ENCODE data around the gene CAB39. TPM values are rescaled to one million over a fixed set of nuclear protein-coding genes. Genes with fewer than 3 reads are reported as not detected.
"Not testable (repeated sequence)": the region's sequence is repeated elsewhere in the genome, so short reads cannot be mapped to it uniquely, and the experiment has no call there.

The CAB39 gene
- total RNA-seq, 1 experiment from 2014 or later = 91.7 TPM

DNA sequence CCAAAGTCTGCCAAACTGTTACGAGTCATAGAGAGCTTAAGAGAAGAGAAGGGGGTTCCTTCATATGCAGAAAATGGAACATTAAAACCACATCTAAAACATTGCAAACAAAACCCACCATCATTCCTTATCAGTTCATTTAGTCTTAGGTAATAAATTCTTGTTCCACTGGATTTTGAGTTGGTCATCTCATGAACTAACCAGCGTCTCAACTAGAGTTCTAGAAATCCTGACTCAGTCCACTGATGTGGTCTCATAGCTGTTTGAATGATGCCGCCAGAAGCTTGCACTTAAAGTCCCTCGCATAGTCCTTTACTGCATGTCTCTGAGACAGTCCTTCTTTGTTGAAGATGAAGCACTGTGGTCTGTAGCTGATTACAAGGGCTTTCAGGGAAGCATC lies 15.0 kb upstream of the CAB39 start:
- BruUV-seq (replicated peaks) = no TSS peak
- DNase-seq (ENCODE audit: unreplicated experiment) = no peak
- Mint-ChIP-seq H3K4me1 (ENCODE audit: insufficient read depth, unreplicated experiment) (peaks cover 21% of the 10 kb centered on the region), H3K9me3 (ENCODE audit: unreplicated experiment) (no peaks in the 10 kb centered on the region), H3K27ac (ENCODE audit: low read depth, unreplicated experiment) (no peak overlapping the region), H3K4me3 (ENCODE audit: unreplicated experiment) (no peak overlapping the region), H3K36me3 (ENCODE audit: insufficient read depth, unreplicated experiment) (peaks cover 5% of the 10 kb centered on the region), H3K27me3 (ENCODE audit: insufficient read depth, unreplicated experiment) (no peaks in the 10 kb centered on the region)
- ChIA-PET CTCF (interaction anchor here (1.0 kb wide), 1 partner anchor 15 kb away, joined by 5 read pairs; the partner anchor contains the start of gene CAB39), POLR2A (interaction anchor here (1.6 kb wide), 1 partner anchor 15 kb away, joined by 5 read pairs; the partner anchor contains the start of gene CAB39)
- intact Hi-C loops (cut with micrococcal nuclease) = no loop called here
- TF ChIP-seq, protein P1, sequence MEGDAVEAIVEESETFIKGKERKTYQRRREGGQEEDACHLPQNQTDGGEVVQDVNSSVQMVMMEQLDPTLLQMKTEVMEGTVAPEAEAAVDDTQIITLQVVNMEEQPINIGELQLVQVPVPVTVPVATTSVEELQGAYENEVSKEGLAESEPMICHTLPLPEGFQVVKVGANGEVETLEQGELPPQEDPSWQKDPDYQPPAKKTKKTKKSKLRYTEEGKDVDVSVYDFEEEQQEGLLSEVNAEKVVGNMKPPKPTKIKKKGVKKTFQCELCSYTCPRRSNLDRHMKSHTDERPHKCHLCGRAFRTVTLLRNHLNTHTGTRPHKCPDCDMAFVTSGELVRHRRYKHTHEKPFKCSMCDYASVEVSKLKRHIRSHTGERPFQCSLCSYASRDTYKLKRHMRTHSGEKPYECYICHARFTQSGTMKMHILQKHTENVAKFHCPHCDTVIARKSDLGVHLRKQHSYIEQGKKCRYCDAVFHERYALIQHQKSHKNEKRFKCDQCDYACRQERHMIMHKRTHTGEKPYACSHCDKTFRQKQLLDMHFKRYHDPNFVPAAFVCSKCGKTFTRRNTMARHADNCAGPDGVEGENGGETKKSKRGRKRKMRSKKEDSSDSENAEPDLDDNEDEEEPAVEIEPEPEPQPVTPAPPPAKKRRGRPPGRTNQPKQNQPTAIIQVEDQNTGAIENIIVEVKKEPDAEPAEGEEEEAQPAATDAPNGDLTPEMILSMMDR (IDR thresholded peaks at IDR 0.05; ENCODE audit: unreplicated experiment) = no peak

DNA sequence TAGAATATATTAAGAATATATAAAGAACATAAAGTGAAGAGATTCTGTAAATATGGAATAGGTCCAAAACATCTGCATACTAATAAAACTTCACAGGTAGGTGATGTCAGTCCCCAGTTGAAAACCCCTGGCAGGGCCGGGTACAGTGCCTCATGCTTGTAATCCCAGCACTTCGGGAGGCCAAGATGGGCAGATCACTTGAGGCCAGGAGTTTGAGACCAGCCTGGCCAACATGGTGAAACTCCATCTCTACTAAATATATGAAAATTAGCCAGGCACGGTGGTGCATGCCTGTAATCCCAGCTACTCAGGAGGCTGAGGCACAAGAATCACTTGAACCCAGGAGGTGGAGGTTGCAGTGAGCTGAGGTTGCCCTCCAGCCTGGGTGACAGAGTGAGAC lies 13.9 kb upstream of the CAB39 start:
- H3K4me3 Mint-ChIP-seq (ENCODE audit: unreplicated experiment) = not testable (repeated sequence)
- POLR2A ChIA-PET = interaction anchor here (1.6 kb wide), 1 partner anchor 13 kb away, joined by 5 read pairs; the partner anchor contains the start of gene CAB39

DNA sequence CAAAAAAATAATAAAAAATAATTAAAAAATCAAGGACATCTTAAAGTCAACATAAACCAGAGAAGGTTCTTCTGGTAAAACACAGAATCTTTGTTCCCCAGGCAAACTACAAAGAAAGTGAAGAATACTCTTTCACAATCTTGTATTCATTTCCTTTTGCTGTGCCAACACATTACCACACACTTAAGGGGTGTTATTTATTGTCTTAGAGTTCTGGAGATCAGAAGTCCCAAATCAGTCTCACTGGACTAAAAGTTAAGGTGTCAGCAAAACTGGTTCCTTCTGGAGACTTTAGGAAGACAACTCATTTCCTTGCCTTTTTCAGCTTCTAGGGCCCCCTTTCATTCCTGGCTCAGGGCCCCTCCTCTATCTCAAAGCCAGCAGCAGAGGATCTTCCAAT lies 12.2 kb upstream of the CAB39 start:
- Mint-ChIP-seq H3K4me3 (ENCODE audit: unreplicated experiment) (no peak overlapping the region), H3K4me1 (ENCODE audit: insufficient read depth, unreplicated experiment) (peaks cover 14% of the 10 kb centered on the region), H3K27ac (ENCODE audit: low read depth, unreplicated experiment) (no peak overlapping the region), H3K27me3 (ENCODE audit: insufficient read depth, unreplicated experiment) (no peaks in the 10 kb centered on the region), H3K9me3 (ENCODE audit: unreplicated experiment) (no peaks in the 10 kb centered on the region), H3K36me3 (ENCODE audit: insufficient read depth, unreplicated experiment) (no peaks in the 10 kb centered on the region)
- CTCF ChIA-PET = interaction anchor here (1.4 kb wide), 1 partner anchor 10 kb away, joined by 6 read pairs; no protein-coding TSS in a partner anchor
- intact Hi-C loops (cut with micrococcal nuclease) = no loop called here
- POLR2A ChIA-PET = interaction anchor here (2.0 kb wide), 1 partner anchor 14 kb away, joined by 7 read pairs; no protein-coding TSS in a partner anchor
- DNase-seq (ENCODE audit: unreplicated experiment) = peak; percentile 76
- TF ChIP-seq, protein P1 (IDR thresholded peaks at IDR 0.05; ENCODE audit: unreplicated experiment) = no peak
- no TSS peak for BruUV-seq (replicated peaks)

More for the DNA sequence above, 13.9 kb upstream of the CAB39 start:
- peaks cover 21% of the 10 kb centered on the region for H3K4me1 Mint-ChIP-seq (ENCODE audit: insufficient read depth, unreplicated experiment)
- H3K27me3 Mint-ChIP-seq (ENCODE audit: insufficient read depth, unreplicated experiment); H3K36me3 Mint-ChIP-seq (ENCODE audit: insufficient read depth, unreplicated experiment); H3K9me3 Mint-ChIP-seq (ENCODE audit: unreplicated experiment); H3K27ac Mint-ChIP-seq (ENCODE audit: low read depth, unreplicated experiment); BruUV-seq (replicated peaks); DNase-seq (ENCODE audit: unreplicated experiment); intact Hi-C loops (cut with micrococcal nuclease): not testable (repeated sequence)
- CTCF ChIA-PET = interaction anchor here (0.5 kb wide), 1 partner anchor 991 kb away, joined by 3 read pairs; no protein-coding TSS in a partner anchor

DNA sequence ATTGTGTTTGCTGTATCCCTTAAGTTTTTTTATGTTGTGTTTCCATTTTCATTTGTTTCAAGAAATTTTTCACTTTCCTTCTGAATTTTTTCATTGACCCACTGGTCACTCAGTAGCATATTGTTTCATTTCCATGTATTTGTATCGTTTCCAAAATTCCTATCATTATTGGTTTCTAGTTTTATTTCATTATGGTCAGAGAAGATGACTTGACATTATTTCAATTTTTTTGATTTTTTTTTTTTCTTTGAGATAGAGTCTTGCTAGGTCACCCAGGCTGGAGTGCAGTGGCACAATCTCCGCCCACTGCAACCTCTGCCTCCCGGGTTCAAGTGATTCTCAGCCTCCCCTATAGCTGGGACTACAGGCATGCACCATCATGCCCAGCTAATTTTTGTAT lies 11.3 kb upstream of the CAB39 start:
- Mint-ChIP-seq H3K27ac (ENCODE audit: low read depth, unreplicated experiment) (no peak overlapping the region), H3K4me3 (ENCODE audit: unreplicated experiment) (no peak overlapping the region), H3K36me3 (ENCODE audit: insufficient read depth, unreplicated experiment) (no peaks in the 10 kb centered on the region), H3K9me3 (ENCODE audit: unreplicated experiment) (no peaks in the 10 kb centered on the region), H3K4me1 (ENCODE audit: insufficient read depth, unreplicated experiment) (peaks cover 18% of the 10 kb centered on the region), H3K27me3 (ENCODE audit: insufficient read depth, unreplicated experiment) (no peaks in the 10 kb centered on the region)
- no peak for DNase-seq (ENCODE audit: unreplicated experiment)
- BruUV-seq (replicated peaks) = no TSS peak
- ChIA-PET POLR2A (interaction anchor here (0.6 kb wide), 1 partner anchor 11 kb away, joined by 3 read pairs; no protein-coding TSS in a partner anchor), CTCF (interaction anchor here (0.7 to 1.4 kb wide), 2 partner anchors 9 to 97 kb away, joined by 6 read pairs; no protein-coding TSS in a partner anchor)
- intact Hi-C loops (cut with micrococcal nuclease) = no loop called here
- TF ChIP-seq, protein P1 (IDR thresholded peaks at IDR 0.05; ENCODE audit: unreplicated experiment) = no peak

DNA sequence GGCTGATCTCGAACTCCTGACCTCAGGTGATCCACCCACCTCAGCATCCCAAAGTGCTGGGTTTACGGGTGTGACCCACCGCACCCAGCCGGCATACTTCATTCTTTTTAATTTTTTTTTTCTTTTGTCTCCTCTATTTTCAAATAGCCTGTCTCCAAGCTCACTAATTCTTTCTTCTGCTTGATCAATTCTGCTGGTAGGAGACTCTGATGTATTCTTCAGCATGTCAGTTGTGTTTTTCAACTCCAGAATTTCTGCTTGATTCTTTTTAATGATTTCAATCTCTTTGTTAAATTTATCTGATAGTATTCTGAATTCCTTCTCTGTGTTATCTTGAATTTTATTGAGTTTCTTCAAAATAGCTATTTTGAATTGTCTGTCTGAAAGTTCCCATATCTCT lies 10.2 kb upstream of the CAB39 start:
- peaks cover 13% of the 10 kb centered on the region for H3K4me1 Mint-ChIP-seq (ENCODE audit: insufficient read depth, unreplicated experiment)
- H3K9me3 Mint-ChIP-seq (ENCODE audit: unreplicated experiment); H3K4me3 Mint-ChIP-seq (ENCODE audit: unreplicated experiment); H3K36me3 Mint-ChIP-seq (ENCODE audit: insufficient read depth, unreplicated experiment); DNase-seq (ENCODE audit: unreplicated experiment); POLR2A ChIA-PET; intact Hi-C loops (cut with micrococcal nuclease); H3K27me3 Mint-ChIP-seq (ENCODE audit: insufficient read depth, unreplicated experiment); H3K27ac Mint-ChIP-seq (ENCODE audit: low read depth, unreplicated experiment); BruUV-seq (replicated peaks): not testable (repeated sequence)
- CTCF ChIA-PET = interaction anchor here (0.8 kb wide), 1 partner anchor 96 kb away, joined by 3 read pairs; no protein-coding TSS in a partner anchor
